Measurements from ENCODE around the gene GATAD1.

The GATAD1 gene

DNA sequence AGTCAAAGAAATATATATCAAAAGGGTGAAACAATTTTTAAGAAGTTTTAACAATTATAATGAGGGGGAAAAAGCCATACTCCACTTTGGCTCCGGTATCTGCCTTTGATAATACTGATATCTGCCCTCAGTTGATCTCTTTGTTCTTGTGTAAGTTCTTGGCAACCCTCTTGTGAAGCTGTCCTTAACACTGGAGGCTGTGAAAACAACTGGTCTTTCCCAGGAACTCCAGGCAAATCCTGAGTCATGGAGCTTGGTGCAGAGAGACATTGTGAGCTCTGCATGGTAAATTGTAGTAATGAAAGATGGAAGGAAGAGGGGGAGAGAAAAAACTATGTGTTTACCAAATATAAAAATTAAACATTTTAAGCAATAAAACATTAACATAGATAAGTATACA is 42.4 kb downstream of the GATAD1 start:
- Histone ChIP-seq H3K36me3 (peaks cover 81% of the 10 kb centered on the region), H3K9me3 (no peaks in the 10 kb centered on the region), H3K27ac (no peak overlapping the region), H3K27me3 (no peaks in the 10 kb centered on the region), H3K4me1 (ENCODE audit: control insufficient read depth in 1 of 2, insufficient read depth in 1 of 2, low read depth in 1 of 2, low read length in 1 of 2) (no peaks in the 10 kb centered on the region), H3K4me3 (ENCODE audit: low read depth in 1 of 2, low read length in 1 of 2) (no peak overlapping the region)
- TF ChIP-seq, protein P1, sequence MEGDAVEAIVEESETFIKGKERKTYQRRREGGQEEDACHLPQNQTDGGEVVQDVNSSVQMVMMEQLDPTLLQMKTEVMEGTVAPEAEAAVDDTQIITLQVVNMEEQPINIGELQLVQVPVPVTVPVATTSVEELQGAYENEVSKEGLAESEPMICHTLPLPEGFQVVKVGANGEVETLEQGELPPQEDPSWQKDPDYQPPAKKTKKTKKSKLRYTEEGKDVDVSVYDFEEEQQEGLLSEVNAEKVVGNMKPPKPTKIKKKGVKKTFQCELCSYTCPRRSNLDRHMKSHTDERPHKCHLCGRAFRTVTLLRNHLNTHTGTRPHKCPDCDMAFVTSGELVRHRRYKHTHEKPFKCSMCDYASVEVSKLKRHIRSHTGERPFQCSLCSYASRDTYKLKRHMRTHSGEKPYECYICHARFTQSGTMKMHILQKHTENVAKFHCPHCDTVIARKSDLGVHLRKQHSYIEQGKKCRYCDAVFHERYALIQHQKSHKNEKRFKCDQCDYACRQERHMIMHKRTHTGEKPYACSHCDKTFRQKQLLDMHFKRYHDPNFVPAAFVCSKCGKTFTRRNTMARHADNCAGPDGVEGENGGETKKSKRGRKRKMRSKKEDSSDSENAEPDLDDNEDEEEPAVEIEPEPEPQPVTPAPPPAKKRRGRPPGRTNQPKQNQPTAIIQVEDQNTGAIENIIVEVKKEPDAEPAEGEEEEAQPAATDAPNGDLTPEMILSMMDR (IDR thresholded peaks at IDR 0.05): no peak

DNA sequence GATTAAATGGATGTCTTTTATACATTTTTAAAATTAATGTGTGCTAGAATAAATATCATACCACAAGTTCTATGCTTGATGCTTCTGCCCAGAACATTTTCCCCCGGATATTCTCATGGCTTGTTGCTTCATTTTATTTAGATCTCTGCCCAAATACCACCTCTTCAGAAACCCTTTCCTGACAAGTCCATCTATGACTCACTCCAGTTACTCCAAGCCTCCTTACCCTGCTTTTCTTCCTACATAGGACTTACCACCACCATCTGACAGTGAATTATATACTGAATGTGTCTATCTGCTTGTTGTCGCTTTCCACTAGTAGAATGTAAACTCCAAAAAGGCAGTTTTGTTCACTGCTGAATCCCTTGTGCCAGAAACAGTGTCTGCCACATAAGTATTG is 49.6 kb downstream of the GATAD1 start:
- no peak overlapping the region for H3K4me3 ChIP-seq (ENCODE audit: low read depth in 1 of 2, low read length in 1 of 2)
- H3K4me1 ChIP-seq (ENCODE audit: control insufficient read depth in 1 of 2, insufficient read depth in 1 of 2, low read depth in 1 of 2, low read length in 1 of 2): no peaks in the 10 kb centered on the region
- H3K27ac ChIP-seq: no peak overlapping the region
- peaks cover 67% of the 10 kb centered on the region for H3K36me3 ChIP-seq
- H3K9me3 ChIP-seq: no peaks in the 10 kb centered on the region
- TF ChIP-seq, protein P1 (IDR thresholded peaks at IDR 0.05): no peak
- H3K27me3 ChIP-seq: no peaks in the 10 kb centered on the region

DNA sequence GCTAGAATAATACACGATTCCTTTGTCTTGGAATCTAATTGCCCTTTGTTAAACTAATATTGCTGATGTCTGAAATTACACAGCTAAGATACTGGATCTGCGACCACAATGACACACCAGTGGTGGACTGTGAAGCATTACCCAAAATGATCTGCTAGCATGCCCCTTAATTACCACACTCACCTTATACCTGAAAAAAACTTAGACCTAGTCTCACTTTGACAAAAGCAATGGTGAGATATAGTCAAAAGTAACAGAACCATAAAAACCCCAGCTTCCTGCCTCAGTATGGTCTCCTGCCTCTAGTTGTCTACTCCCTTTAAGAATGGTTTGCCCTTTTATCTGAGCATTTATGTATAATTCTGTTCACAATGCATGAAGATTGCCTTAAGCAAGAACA is 51.3 kb downstream of the GATAD1 start:
- Histone ChIP-seq H3K27ac (no peak overlapping the region), H3K36me3 (peaks cover 62% of the 10 kb centered on the region), H3K27me3 (no peaks in the 10 kb centered on the region), H3K4me1 (ENCODE audit: control insufficient read depth in 1 of 2, insufficient read depth in 1 of 2, low read depth in 1 of 2, low read length in 1 of 2) (no peaks in the 10 kb centered on the region), H3K9me3 (no peaks in the 10 kb centered on the region), H3K4me3 (ENCODE audit: low read depth in 1 of 2, low read length in 1 of 2) (no peak overlapping the region)
- TF ChIP-seq, protein P1 (IDR thresholded peaks at IDR 0.05): no peak

DNA sequence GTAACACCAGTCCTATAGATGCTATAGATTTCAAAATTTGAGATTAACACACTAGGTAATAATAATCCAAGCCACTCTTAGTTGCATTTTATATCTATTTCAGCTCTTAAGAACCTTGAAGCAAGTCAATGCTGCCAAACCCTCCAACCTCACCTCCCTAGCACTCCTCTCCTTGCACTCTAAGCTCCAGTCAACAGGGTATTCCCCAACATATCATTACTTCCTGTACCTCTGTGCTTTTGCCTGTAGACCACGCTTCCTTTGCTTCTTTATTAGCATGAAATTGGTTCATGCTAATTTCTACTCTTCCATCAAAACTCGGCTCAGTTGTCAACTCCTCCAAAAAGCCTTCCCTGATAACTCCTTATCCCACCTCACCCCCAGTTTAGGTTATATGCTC is 56.5 kb downstream of the GATAD1 start:
- H3K27me3 ChIP-seq: no peaks in the 10 kb centered on the region
- H3K36me3 ChIP-seq: peaks cover 51% of the 10 kb centered on the region
- H3K9me3 ChIP-seq: no peaks in the 10 kb centered on the region
- no peak overlapping the region for H3K27ac ChIP-seq
- H3K4me3 ChIP-seq (ENCODE audit: low read depth in 1 of 2, low read length in 1 of 2): no peak overlapping the region
- TF ChIP-seq, protein P1 (IDR thresholded peaks at IDR 0.05): no peak
- H3K4me1 ChIP-seq (ENCODE audit: control insufficient read depth in 1 of 2, insufficient read depth in 1 of 2, low read depth in 1 of 2, low read length in 1 of 2): no peaks in the 10 kb centered on the region

DNA sequence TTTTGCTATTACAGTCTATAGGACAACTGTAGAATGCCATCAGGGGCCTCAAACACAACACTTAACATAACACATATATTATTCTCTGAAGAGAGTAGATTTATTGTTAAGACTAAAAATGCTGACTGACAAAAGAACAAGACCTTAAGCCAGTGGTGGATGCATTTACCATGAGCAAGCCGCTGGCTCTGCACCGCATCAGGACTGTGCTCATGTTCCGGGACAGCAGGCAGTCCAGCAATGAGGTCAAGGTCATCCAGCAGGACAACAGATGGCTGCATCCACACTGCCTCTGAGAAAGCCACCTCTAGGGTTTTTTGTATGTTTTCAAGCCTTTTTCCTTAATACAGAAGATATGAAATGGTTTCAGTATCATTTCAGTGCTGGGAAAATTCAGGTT is 57.3 kb downstream of the GATAD1 start:
- no peak overlapping the region for H3K4me3 ChIP-seq (ENCODE audit: low read depth in 1 of 2, low read length in 1 of 2)
- peaks cover 48% of the 10 kb centered on the region for H3K36me3 ChIP-seq
- no peaks in the 10 kb centered on the region for H3K4me1 ChIP-seq (ENCODE audit: control insufficient read depth in 1 of 2, insufficient read depth in 1 of 2, low read depth in 1 of 2, low read length in 1 of 2)
- H3K27me3 ChIP-seq: no peaks in the 10 kb centered on the region
- no peak overlapping the region for H3K27ac ChIP-seq
- TF ChIP-seq, protein P1 (IDR thresholded peaks at IDR 0.05): no peak
- no peaks in the 10 kb centered on the region for H3K9me3 ChIP-seq

DNA sequence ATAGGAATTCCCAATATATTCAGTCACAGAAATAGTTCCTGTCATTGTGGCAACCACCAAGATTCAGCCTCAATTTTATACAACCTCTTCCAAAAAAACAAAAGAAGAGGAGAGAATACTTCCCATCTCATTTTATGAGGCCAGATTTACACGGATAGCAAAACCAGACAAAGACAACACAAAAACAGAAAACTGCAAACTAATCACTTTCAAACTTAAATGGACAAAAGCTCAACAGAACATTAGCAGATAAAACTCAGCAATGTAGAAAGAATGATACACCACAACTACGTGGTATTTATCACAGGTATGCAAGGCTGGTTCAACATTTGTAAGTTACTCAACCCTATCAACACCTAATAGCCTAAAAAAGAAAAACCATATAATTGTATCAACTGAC is 59.1 kb downstream of the GATAD1 start:
- peaks cover 38% of the 10 kb centered on the region for H3K36me3 ChIP-seq
- H3K4me1 ChIP-seq (ENCODE audit: control insufficient read depth in 1 of 2, insufficient read depth in 1 of 2, low read depth in 1 of 2, low read length in 1 of 2): no peaks in the 10 kb centered on the region
- TF ChIP-seq, protein P1 (IDR thresholded peaks at IDR 0.05): no peak
- no peaks in the 10 kb centered on the region for H3K27me3 ChIP-seq
- H3K27ac ChIP-seq: no peak overlapping the region
- no peaks in the 10 kb centered on the region for H3K9me3 ChIP-seq
- H3K4me3 ChIP-seq (ENCODE audit: low read depth in 1 of 2, low read length in 1 of 2): no peak overlapping the region

Measured in neutrophil (primary cell).